IMR-90 (cell line): ENCODE measurements around the gene TTC19. TPM values are rescaled to one million over a fixed set of nuclear protein-coding genes. Genes with fewer than 3 reads are reported as not detected.

Experiments used
- ATAC-seq: fragments of 200-7000 bp; cut with Tn5 transposase; 2 replicates; pipeline ENCODE4 v1.9.1; 2020; ENCODE audit warnings: low read depth, mild to moderate bottlenecking, moderate library complexity
- BruUV-seq: library from RNA; stranded (reverse); fragments of 400-500 nt; replicated peaks from 2 replicates; lab custom pipeline; 2021; lab: Mats Ljungman, UMichigan
- CTCF ChIA-PET: fragments of 300-600 bp; formaldehyde crosslinking; extraction: SDS; loops from one replicate; lab custom pipeline; 2021; ENCODE audit warnings: antibody characterized with exemption; lab: Yijun Ruan, JAX
- POLR2A ChIA-PET: fragments of 300-600 bp; sonication (Branson Sonifier 250); formaldehyde crosslinking; loops from one replicate; lab custom pipeline; 2022; ENCODE audit warnings: antibody characterized with exemption; ENCODE audit not compliant: unreplicated experiment; lab: Charles Lee
- DNase-seq: peaks from one replicate; pipeline ENCODE4 v3.0.0; 2013
- H2AFZ ChIP-seq: replicated peaks from 2 replicates; pipeline ENCODE3; 2013; ENCODE audit warnings: low read length, mild to moderate bottlenecking; ENCODE audit not compliant: poor library complexity
- H2AK5ac ChIP-seq: 2 replicates; pipeline ENCODE4 v1.6.1; 2013; ENCODE audit warnings: low read depth, low read length, inconsistent platforms
- H2AK9ac ChIP-seq: replicated peaks from 2 replicates; pipeline ENCODE3; 2013; ENCODE audit warnings: mild to moderate bottlenecking, low read depth, low read length, moderate library complexity; ENCODE audit not compliant: poor library complexity
- H2BK120ac ChIP-seq: 2 replicates; pipeline ENCODE4 v1.6.1; 2013; ENCODE audit warnings: low read depth, low read length, inconsistent platforms
- H2BK15ac ChIP-seq: 3 replicates; pipeline ENCODE4 v1.6.1; 2013; ENCODE audit warnings: low read depth, low read length, inconsistent platforms
- H2BK20ac ChIP-seq: 2 replicates; pipeline ENCODE4 v1.6.1; 2013; ENCODE audit warnings: low read depth, mild to moderate bottlenecking, inconsistent platforms, low read length, moderate library complexity
- H2BK5ac ChIP-seq: 2 replicates; pipeline ENCODE4 v1.6.1; 2013; ENCODE audit warnings: mild to moderate bottlenecking, low read depth, low read length, inconsistent platforms; ENCODE audit not compliant: poor library complexity, severe bottlenecking
- H3K14ac ChIP-seq: replicated peaks from 2 replicates; pipeline ENCODE4 v1.6.1; 2013; ENCODE audit warnings: low read depth, low read length, inconsistent platforms
- H3K18ac ChIP-seq: 2 replicates; pipeline ENCODE4 v1.6.1; 2013; ENCODE audit warnings: low read depth, low read length, control low read depth
- H3K23ac ChIP-seq: 2 replicates; pipeline ENCODE4 v1.6.1; 2013; ENCODE audit warnings: low read depth, low read length, inconsistent platforms
- H3K27ac ChIP-seq: 2 replicates; pipeline ENCODE4 v1.5.1; 2013; ENCODE audit warnings: mild to moderate bottlenecking, control low read depth, low read length; ENCODE audit not compliant: insufficient read depth
- H3K27me3 ChIP-seq: 2 replicates; pipeline ENCODE4 v1.6.1; 2013; ENCODE audit warnings: low read length; ENCODE audit not compliant: control insufficient read depth, insufficient read depth
- H3K36me3 ChIP-seq: 2 replicates; pipeline ENCODE4 v1.6.1; 2013; ENCODE audit warnings: low read length, mixed read lengths; ENCODE audit not compliant: control insufficient read depth, insufficient read depth
- H3K4ac ChIP-seq: 2 replicates; pipeline ENCODE4 v1.6.1; 2013; ENCODE audit warnings: low read depth, low read length, inconsistent platforms
- H3K4me1 ChIP-seq: 2 replicates; pipeline ENCODE4 v1.6.1; 2013; ENCODE audit warnings: low read length, mixed read lengths; ENCODE audit not compliant: control insufficient read depth, insufficient read depth
- H3K4me2 ChIP-seq: 2 replicates; pipeline ENCODE4 v1.6.1; 2013; ENCODE audit warnings: low read depth, mild to moderate bottlenecking, control low read depth, low read length, moderate library complexity
- H3K4me3 ChIP-seq: 2 replicates; pipeline ENCODE4 v1.5.1; 2013; ENCODE audit warnings: low read depth, mild to moderate bottlenecking, control low read depth, low read length, moderate library complexity; ENCODE audit not compliant: insufficient read depth
- H3K56ac ChIP-seq: 2 replicates; pipeline ENCODE4 v1.6.1; 2013; ENCODE audit warnings: low read length, inconsistent platforms; ENCODE audit not compliant: insufficient read depth; ENCODE audit errors: extremely low read depth
- H3K79me1 ChIP-seq, 2 experiments: 2 replicates each; pipeline ENCODE4 v1.6.1; 2013; ENCODE audit warnings: low read length in 2 of 2, inconsistent platforms in 1 of 2, low read depth in 1 of 2
- H3K9ac ChIP-seq: 2 replicates; pipeline ENCODE4 v1.6.1; 2013; ENCODE audit warnings: low read depth, low read length, control low read depth
- H3K9me1 ChIP-seq: 2 replicates; pipeline ENCODE4 v1.6.1; 2013; ENCODE audit warnings: low read length, inconsistent platforms; ENCODE audit not compliant: insufficient read depth
- H3K9me3 ChIP-seq: 2 replicates; pipeline ENCODE4 v1.6.1; 2013; ENCODE audit warnings: low read length; ENCODE audit not compliant: control insufficient read depth, insufficient read depth
- H4K20me1 ChIP-seq: 2 replicates; pipeline ENCODE4 v1.6.1; 2013; ENCODE audit warnings: low read length, inconsistent platforms; ENCODE audit not compliant: insufficient read depth
- H4K5ac ChIP-seq: 2 replicates; pipeline ENCODE4 v1.6.1; 2013; ENCODE audit warnings: mild to moderate bottlenecking, low read depth, low read length, control low read depth
- H4K8ac ChIP-seq, 2 experiments: 2 replicates each; pipeline ENCODE4 v1.6.1; 2013; ENCODE audit warnings: low read depth in 2 of 2, low read length in 2 of 2, control low read depth in 1 of 2, inconsistent platforms in 1 of 2
- H4K91ac ChIP-seq: 2 replicates; pipeline ENCODE4 v1.6.1; 2013; ENCODE audit warnings: low read depth, low read length, inconsistent platforms; ENCODE audit not compliant: insufficient read depth
- FOS ChIP-seq: fragments of 150-350 bp; IDR thresholded peaks from 2 replicates; pipeline ENCODE4 v1.6.1; 2016; ENCODE audit warnings: low read depth, low read length
- NFE2L2 ChIP-seq: fragments of 150-350 bp; IDR thresholded peaks from 2 replicates; pipeline ENCODE4 v1.6.1; 2016; ENCODE audit warnings: low read depth, mild to moderate bottlenecking, low read length
- POLR2A ChIP-seq: IDR thresholded peaks from 2 replicates; pipeline ENCODE4 v1.6.1; 2012; ENCODE audit warnings: mild to moderate bottlenecking, low read depth, low read length
- SMC3 ChIP-seq: fragments of 150-350 bp; IDR thresholded peaks from 2 replicates; pipeline ENCODE4 v1.6.1; 2016; ENCODE audit warnings: low read depth, mild to moderate bottlenecking, antibody characterized with exemption, low read length, moderate library complexity
- WGBS, 2 experiments: methylation state at CpG; one replicate each; pipeline versions ENCODE4 v1.1.5 to v1.1.7; 2013; ENCODE audit warnings: missing lambda C conversion rate in 2 of 2; ENCODE audit not compliant: insufficient read length in 1 of 2; ENCODE audit errors: extremely low coverage in 2 of 2; 5-methylcytosine and 5-hydroxymethylcytosine counted together
- dilution Hi-C: fragments of 300-500 bp; cut with HindIII; formaldehyde crosslinking; loops from one replicate; pipeline ENCODE4 v1.14.3; 2018; ENCODE audit warnings: low sequenced_read_pairs; ENCODE audit not compliant: unreplicated experiment
- in situ Hi-C: fragments of 300-500 bp; cut with MboI; formaldehyde crosslinking; loops from 3 replicates; pipeline ENCODE4 v1.14.3; 2019; ENCODE audit warnings: low sequenced_read_pairs, inconsistent platforms, mixed read lengths
- intact Hi-C: fragments of 100-400 bp; cut with micrococcal nuclease; formaldehyde crosslinking; loops from 2 replicates; pipeline ENCODE4 v1.10.0; 2022
- polyA plus RNA-seq, 3 experiments: library from polyadenylated mRNA; depleted of rRNA; stranded (reverse); fragments of >200 nt; gene quantifications; 2 replicates each; pipeline ENCODE4 v1.2.3, GENCODE V29; 2012; ENCODE audit warnings: low replicate concordance in 1 of 3
- total RNA-seq: library from RNA; depleted of rRNA; stranded (reverse); fragments of >200 nt; gene quantifications from 2 replicates; pipeline ENCODE4 v1.2.3, GENCODE V29; 2012
- TF ChIP-seq, protein P1 (sequence below): fragments of 150-350 bp; IDR thresholded peaks from 2 replicates; pipeline ENCODE4 v1.6.1; 2016; ENCODE audit warnings: low read depth, mild to moderate bottlenecking, low read length, moderate library complexity, borderline replicate concordance

TTC19 gene
- total and polyA plus RNA-seq, 2 of the 4 experiments (the other 2 are of a cell fraction) = 8.3 to 12.9 TPM

DNA sequence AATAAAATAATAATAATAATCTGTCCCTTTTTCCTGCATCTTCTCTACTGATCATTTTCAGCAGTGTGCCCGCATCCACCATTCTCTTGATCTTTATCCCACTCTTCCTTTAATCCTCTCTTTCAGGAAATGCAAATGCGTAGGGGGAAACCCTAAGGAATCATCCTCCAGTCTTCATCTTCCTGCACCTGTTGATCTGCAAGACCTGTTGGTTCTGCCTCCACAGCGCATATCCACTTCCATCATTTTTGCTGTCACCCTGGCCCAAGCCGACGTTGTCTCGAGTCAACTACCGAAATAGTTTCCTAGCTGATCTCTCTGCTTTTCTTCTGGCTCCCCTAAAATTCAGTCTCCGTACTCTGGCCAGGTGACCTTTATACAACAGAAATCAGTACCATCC, 30.2 kb upstream of the TTC19 start:
- Histone ChIP-seq H2AFZ (no peak overlapping the region), H3K79me1 (peaks cover 31 to 41% of the 10 kb centered on the region in 2 experiments), H2AK5ac (no peak overlapping the region), H2BK5ac (no peak overlapping the region), H3K23ac (no peak overlapping the region), H3K4ac (no peak overlapping the region), H2BK120ac (no peak overlapping the region), H3K4me2 (no peak overlapping the region), H3K27ac (no peak overlapping the region), H4K20me1 (no peaks in the 10 kb centered on the region), H3K9ac (no peak overlapping the region), H2BK15ac (no peak overlapping the region), H3K27me3 (no peaks in the 10 kb centered on the region), H3K9me1 (peaks cover 31% of the 10 kb centered on the region), H4K91ac (no peak overlapping the region), H3K9me3 (no peaks in the 10 kb centered on the region), H3K4me1 (peaks cover 15% of the 10 kb centered on the region), H4K8ac (no peak overlapping the region), H3K4me3 (no peak overlapping the region), H2AK9ac (no peak overlapping the region), H3K56ac (no peak overlapping the region), H3K14ac (no peak overlapping the region), H2BK20ac (no peak overlapping the region), H3K36me3 (0 out of 2 replicates have a peak, but pooled peaks cover 1% of the 10 kb centered on the region), H3K18ac (no peak overlapping the region), H4K5ac (no peak overlapping the region)
- in situ Hi-C loops (loop anchor here (25.0 kb wide), 1 partner anchor 707 kb away; the partner anchor contains the start of gene PMP22), intact Hi-C loops (no loop called here), dilution Hi-C loops (no loop called here)
- no TSS peak for BruUV-seq
- ATAC-seq = no peak
- ChIA-PET CTCF (no interaction called here), POLR2A (no interaction called here)
- TF ChIP-seq NFE2L2 (no peak), SMC3 (no peak), POLR2A (no peak), FOS (no peak)
- TF ChIP-seq, protein P1, sequence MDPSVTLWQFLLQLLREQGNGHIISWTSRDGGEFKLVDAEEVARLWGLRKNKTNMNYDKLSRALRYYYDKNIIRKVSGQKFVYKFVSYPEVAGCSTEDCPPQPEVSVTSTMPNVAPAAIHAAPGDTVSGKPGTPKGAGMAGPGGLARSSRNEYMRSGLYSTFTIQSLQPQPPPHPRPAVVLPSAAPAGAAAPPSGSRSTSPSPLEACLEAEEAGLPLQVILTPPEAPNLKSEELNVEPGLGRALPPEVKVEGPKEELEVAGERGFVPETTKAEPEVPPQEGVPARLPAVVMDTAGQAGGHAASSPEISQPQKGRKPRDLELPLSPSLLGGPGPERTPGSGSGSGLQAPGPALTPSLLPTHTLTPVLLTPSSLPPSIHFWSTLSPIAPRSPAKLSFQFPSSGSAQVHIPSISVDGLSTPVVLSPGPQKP = no peak
- DNase-seq = no peak
- 97% methylated on average over 7 of the region's 8 CpGs; no CpG with 5 or more reads in 1 of the 2 experiments for WGBS, 2 experiments
